TTC549 (cell line): ENCODE measurements around the gene CMTM8.
"Not testable (repeated sequence)": the region's sequence is repeated elsewhere in the genome, so short reads cannot be mapped to it uniquely, and the experiment has no call there.

Experiments used
- FAIRE-seq: peaks from 2 replicates; lab custom pipeline; 2012; peaks lifted over from hg19 to GRCh38; lab: Jason Lieb, UNC

CMTM8 gene

DNA sequence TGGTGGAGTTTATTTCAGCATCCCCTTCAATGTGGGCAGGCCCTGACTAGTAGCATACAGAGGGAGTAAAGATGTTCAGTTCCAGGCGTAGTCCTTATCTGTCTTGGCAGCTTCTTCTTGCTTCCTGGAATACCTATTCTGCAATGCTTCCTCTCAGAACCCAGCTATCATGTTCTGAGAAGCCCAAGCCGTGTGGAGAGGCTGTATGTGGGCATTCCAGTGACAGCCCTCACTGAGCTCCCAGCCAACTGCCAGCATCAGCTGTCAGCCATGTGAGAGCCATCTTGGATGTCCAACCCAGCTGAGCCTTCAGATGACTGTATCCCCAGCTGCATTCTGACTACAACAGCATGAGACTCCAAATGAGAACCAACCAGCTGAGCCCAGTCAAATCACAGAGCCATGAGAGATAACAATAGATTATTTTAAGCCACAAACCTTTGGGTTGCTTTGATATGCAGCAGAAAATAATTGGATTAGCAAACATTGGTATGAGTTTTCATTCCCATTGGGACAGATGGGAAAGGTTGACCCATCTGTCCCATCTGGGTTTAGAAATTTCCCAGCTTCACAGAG lies 144.7 kb downstream of the CMTM8 start:
- FAIRE-seq, result no peak

DNA sequence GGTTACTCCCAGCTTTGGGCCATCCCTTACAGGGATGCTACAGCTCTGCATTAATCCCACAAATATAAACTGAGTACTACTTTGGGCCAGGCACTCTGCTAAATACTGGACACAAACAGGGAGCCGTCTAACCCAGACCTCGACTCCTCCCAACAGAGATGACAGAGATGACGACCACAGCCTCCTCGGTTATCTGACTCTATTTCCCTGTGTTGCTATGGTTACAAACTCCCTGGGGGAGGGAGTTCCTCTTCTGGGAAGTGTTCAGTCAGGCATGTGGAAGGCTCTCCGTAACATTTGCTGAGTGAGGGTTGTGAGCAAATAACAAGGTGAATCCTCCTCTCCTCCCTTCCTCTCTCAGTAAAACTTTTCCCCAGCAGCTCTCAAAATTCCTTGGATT lies 146.5 kb downstream of the CMTM8 start:
- no peak for FAIRE-seq

DNA sequence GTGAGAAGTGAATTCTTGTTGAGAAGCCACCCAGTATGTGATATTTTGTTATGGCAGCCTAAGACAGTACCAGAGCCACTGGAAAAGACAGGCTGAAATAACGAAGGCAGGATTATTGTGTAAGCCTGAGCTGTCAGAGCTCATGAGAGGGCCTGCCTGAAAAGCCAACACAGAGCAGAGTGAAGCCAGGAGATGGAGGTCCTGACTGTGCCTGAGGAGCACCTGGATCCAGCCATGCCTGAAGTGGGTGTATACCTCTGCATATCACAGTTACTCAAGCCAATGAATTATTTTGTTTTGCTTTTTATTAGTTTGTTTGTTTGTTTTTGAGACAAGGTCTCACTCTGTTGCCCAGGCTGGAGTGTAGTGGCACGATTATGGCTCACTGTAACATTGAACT lies 149.0 kb downstream of the CMTM8 start:
- FAIRE-seq, result no peak

DNA sequence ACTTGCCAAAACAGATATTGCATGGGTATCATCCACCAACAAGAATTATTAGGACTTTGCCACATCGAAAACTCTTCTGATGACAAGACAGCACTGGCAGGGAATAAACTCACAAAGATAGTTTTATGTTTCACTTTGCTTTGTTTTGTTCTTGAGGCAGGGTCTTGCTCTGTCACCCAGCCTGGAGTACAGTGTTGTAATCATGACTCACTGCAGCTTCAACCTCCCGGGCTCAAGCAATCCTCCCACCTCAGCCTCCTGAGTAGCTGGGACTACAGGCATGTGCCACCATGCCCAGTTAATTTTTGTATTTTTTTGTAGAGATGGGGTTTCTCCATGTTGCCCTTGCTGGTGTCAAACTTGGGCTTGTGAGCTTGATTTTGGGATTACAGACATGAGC lies 151.1 kb downstream of the CMTM8 start:
- FAIRE-seq, result not testable (repeated sequence)

DNA sequence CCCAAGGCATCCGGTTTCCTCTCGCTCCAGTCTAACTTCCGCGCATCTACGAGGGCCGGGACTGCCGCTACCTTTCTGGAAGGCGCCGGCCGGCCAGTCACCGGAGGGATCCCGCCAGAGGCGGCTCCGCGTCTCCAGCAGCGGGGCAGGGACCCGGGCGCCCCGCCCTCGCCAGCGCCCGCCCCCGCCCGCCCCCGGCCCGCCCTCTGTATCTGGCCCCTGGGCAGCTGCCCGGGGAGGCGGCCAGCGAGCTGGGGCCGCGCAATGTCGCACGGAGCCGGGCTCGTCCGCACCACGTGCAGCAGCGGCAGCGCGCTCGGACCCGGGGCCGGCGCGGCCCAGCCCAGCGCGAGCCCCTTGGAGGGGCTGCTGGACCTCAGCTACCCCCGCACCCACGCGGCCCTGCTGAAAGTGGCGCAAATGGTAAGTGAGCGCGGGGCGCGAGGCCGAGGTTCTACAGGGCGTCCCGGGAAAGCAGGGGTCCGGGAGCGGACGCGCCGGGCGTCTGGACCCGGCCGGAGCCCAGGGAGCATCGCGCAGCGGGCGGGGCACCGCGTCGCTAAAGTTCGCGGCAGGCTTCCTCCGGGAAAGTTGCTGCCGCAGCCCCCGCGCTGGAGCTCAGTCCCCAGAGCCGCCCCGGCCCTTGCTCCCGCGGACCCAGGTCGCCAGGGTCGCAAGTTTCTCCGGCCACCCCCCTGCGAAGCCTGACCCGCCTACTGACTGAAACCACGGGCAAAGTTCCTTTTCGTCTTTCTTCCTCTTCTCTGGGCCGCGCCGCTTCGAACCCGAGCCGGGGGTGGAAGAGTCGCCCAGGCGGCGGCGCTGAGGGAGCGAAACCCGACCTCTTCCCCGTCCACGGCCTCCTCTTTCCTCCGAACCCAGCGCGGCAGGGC lies 153.4 kb downstream of the CMTM8 start, which contains the start of gene CMTM7:
Gene CMTM7 (plus strand): TSS at position 211 of the 893 bp plus-strand sequence. CDS start 54 bp downstream, at position 265.
- no peak for FAIRE-seq

DNA sequence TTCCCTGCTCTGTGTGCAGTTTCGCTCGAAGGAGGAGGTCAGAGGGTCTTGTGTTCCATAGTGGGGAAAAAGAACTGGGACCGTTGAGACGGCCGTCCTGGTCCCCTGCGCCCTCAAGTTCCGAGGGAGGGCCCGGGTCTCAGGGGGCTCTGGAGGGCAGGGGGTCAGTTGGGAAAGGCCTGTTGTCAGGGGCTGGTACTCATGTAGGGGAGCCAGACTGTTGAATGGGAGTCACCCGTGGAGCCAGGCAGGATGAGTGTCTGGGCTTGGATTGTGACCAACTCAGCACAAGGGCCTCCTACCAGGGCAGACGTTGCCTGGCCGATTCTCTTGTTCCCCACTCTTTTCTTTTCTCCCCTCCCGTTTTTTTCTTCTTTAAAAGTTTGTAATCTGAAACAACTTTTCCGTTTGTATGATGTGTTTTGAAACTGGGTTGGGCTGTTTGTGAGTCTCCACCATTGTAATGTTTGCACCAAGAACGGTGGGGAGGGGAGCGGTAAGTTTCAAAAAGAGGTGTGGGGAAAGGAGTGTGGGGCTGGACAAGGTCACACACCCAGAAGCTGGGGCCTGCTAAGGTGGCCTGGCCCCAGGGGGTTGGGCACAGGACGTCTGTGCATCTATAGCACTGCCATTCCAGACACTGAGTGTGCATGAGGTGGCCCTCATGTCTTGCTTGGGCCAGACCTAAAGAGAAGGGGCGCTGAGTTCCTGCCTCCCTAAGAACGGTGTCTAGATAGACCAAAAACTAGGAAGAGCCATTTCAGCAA lies 154.2 kb downstream of the CMTM8 start:
- FAIRE-seq, result no peak

DNA sequence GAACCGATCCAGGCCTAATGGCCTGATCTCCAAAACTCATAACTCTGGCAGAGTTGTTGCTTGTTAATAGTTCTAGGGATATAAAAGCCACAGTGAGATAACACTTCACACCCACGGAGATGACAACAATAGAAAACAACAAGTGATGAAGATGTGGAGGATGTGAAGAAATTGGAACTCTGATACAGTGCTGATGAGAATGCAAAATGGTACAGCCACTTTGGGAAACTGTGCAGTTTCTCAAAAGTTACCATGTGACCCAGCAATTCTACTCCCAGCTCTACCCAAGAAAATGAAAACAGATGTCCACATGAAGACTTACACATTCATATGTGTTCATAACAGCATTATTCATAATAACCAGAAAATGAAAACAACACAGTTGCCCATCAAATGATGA lies 157.0 kb downstream of the CMTM8 start:
- no peak for FAIRE-seq

DNA sequence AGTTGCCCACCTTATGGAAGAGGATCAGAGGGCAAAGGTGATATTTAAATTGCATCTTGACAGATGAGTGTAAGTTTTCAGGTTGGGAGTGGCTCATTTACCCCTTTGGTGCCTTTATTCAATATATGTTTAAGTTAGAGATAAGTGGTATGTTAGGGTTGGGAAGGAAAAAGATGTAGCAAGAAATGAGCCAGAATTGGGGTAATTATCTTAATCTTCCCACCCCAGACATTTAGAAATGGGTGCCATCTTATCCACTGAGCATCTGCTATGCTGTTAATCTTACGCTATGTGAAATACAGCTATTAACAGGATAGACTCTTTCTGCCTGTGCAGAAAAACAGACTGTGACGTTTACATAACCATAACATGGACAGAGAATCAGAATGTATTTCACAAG lies 159.5 kb downstream of the CMTM8 start:
- no peak for FAIRE-seq

DNA sequence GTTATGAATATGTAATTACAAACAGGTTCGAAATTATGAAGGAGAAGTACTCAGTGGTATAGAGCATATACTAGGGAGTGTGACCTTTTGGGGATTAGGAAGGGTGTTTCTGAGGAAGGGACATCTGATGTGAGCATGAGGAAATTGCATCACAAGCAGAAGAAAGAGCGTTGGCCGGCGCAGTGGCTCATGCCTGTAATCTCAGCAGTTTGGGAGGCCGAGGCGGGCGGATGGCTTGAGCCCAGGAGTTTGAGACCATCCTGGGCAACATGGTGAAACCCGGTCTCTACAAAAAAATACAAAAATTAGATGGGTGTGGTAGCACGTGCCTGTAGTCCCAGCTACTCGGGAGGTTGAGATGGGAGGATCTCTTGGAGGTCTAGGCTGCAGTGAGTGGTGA lies 160.1 kb downstream of the CMTM8 start:
- FAIRE-seq, result no peak

DNA sequence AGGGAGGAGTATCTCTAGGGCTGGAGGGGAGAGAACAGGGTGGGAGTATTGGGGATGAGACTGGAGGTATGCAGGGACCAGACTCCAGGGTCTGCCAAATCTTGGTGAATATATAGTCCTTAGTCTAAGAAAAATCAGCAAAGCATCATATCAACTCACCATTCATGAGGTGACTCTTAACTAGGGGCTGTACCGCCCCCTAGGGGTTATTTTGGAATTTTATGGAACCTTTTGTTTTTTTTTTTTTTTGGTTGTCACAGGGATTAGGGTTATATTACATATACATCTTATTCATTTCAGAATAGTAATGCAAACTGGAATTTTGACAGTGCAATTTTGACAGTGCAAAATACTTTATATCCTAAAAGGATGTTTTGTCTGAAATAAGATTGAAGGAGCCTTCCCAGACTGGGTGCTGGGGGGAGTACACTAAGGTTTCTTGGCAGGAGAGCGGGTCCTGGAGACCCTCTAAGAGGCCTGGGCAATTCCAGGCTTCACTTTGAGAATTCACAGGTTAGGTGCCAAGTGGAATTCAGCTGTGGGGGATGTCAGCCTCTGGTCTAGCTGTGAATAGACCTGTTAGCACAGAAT lies 160.6 kb downstream of the CMTM8 start:
- FAIRE-seq, result peak; percentile 81

DNA sequence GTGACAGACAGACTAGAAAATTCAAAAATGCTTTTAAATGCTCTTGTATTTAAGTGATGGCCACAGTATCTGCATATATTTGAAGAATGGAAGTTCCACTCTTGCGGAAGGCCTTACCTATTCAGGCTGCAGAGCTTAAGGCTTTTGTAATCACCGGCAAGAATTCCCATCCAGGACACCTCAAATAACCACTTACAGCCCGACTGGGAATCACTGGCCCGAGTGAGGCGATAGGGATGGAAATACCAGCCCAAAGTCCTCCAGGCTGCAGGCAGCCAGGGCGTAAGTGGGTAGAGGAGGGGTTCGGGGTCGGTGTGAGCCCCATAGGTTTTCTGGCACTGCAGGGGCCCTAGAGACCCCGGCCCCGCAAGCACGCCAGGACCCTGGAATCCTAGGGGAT lies 162.6 kb downstream of the CMTM8 start:
- no peak for FAIRE-seq

DNA sequence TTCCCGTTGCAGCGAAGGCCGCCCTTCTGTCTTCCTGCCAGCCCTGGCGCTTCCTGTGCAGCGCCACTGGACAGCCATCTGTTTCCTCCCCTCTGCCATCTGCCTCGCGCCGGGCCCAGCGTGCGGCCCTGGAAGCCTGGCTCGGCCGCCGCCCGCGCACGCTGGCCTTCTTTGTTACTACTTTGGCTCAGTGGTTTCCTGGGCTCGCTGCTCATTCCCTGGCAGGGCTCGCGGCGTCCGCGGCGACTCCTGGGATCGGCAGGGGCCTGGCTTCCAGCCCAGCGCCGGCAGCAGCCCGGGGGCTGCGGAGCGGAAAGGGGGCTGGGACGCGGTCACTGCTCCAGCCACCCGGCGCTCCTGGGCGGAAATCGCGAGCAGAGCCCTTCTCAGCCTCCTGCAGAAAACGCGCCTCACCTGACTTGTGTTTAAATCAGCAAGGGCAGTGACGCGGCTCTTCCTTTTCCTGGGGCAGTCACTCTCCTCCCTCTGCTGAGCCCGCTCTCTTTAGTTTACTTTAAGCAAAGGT lies 163.1 kb downstream of the CMTM8 start:
- no peak for FAIRE-seq

DNA sequence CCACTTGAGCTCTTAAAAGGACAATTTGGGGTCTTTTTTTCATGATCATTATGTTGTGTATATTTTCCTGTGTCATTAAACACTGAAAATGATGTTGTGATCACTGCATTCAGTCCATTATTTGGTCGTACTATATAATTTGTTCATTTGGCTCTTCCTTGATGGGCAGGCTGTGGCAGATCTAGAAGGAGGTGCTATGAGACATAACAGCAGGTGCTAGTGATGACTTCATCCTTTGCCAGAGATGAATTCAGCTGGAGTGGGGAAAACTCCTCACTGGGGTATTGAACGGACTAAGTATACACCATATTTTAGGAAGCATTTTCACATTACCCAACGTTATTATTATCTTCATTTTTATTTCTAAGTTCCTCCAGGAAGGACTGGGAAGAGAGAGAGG lies 165.2 kb downstream of the CMTM8 start:
- FAIRE-seq, result no peak

DNA sequence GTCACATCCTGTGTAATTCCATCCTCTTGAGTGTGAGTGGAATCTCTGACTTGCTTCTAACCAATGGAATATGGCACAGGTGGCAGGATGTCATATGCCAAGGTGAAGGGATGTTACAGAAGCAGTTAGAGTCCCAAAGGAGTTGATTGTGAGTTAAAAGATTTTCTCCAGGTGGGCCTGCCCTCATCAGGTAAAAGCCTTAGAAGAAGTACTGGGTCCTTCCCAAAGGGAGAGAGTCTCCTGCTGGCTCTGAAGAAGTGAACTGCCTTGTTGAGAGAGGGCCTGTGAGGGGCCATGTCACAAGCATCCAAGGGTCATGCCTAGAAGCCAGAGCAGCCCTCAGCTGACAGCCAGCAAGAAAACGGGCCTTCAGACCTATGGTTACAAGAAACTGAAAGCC lies 166.2 kb downstream of the CMTM8 start:
- FAIRE-seq, result no peak

DNA sequence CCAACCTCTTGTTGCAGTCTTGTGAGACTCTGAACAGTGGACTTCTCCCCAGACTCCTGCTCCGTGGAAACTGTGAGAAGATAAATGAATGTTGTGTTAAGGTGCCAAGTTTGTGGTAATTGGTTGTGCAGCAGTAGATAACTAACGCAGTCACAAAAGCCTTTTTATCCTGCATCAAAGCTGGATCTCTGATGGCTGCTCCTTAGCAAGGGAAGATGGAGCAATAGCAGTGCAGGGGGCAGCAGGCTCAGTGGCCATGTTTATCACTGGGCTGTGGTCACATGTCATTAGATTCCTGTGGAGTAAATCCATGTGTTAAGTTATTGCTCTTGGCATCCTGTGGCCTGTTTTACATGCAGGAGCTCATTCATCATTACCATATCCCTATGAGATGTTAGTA lies 166.7 kb downstream of the CMTM8 start:
- FAIRE-seq, result no peak

DNA sequence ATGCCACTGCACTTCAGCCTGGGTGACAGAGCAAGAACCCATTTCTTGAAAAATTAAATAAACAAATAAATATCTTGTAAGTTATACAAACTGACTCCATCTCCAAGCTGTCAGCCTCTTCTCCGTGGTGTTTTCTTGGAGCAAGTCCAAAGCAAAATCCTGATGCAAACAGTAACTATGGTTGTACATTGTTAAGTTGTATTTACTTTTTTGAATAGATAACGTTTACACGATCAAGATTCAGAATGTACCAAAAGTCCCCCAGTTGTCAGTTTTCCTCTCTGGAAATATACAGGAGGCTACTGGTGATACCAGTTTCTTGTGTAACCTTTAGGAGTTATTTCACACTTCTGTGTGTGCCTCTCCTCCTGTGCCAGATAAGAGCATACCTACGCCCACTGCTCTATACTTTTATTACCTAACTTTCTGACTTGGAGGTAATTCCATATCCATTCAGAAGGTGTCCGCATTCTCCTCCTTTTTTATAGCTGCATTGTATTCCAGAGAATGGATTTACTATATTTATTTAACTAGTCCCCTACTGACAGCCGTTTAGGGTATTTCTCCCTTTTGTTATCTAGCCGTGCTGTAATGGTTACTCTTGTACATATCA lies 167.3 kb downstream of the CMTM8 start:
- FAIRE-seq, result no peak

DNA sequence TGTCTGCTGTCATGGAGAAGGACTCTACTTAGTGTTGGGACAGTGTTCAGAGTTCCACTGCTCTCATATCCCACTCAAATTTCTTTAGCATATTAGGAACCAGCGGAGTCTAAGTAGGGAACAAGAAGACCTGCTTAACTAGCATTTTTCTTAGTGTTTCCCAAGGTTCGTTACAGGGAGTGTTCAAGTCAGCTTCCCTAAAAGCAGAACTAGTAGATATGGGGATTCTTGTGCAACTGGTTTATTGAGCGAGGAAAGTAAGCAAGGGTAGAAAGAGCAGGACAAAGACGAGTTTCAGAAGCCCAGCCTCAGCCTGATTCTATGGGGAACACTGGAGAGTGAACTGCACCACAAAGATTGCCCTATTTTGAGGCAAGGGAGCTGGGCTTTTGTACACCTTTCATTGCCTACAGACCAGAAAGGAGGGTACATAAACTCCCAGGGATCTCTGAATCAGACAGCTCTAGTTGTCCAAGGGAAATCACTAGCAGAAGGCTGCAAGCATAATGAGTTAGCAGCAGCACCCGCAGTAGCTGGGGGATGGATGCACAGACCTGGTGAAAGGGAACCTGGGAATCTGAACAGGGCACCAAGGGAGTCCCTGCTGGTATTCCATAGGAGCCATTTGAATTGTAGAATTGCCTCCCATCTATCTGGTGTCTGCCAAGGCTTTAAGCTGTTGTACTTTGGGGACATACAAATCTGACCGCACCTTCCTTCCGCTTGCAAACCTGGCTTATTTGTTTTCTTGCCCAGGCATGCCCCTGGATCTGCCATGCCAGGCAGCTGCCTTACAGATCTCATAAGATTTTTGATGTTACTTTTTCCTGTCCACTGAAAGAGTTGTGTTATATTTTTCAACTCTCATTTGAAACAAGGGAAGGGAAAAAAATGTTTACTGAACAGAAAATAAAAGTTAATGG lies 168.3 kb downstream of the CMTM8 start:
- FAIRE-seq, result no peak

DNA sequence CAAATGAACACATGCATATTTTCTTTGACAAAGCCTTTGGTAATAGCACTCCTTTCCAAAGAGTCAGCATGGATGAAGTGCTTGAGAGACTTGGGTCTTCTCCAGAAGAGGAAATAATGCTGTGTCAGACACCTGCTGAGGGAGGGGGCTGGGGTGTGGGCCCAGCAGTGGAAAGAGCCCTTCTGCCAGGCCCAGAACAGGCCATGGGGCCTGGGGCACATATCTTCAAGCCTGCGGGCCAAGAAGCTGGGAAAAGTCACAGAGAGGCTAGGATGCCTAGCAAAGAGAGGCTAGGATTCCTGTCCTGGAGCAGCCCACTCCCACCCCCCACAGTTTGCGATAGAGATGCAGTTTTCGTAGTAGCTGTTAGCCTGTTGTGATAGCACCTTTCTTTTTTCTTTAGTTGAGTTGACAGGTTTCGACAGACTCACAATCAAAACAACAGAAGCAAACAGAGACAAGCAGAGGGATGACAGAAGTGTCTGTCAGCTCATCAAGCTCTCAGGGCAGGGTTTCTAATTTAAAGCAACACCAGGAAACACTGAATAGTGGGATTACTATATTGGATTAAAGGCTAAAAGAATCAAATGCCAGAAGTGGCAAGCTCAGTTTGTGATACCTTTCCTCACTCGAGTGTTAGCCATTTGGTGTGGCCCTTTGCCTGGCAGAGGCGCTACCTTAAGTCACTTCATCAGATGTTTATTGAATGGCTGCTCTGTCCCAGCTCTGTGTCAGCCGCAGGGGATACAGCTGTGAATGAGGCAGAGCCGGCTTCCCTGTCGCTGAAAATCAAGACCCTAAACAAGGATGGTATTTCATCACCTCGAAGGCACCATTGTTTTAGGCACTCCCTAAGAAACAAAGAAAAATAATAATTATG lies 172.1 kb downstream of the CMTM8 start:
- FAIRE-seq, result no peak

DNA sequence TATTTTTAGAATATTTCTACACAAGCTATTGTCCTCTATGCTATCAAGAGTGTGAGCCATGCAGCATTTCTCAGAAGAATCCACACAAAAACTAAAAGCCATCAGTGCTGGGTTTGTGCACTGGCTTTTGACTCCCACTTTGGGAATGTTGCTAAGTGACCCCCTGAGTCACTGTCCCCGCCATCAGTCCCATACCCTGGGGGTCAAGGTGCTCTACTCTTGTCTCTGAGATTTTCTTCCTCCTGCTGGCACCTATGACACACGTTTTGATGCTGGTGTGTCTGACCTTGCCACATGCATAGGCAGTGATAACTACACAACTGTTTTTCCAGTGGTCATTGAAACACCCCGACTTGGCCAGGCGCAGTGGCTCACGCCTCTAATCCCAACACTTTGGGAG lies 173.0 kb downstream of the CMTM8 start:
- no peak for FAIRE-seq

DNA sequence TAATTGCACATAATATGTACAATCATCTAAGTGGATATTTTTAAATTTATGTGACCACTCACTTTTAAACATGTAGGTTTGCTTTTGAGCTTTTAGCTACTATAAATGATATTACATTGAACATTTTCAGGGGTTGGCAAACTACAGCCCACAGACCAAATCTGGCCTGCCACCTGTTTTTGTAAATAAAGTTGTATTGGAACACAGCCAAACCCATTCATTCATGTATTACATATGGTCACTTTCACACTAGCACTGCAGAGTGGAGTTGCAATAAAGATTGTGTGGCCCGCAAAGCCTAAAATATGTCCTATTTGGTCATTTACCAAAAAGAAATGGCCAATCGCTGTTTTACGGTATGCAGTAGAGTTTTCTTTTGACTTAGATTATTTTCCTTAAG lies 174.4 kb downstream of the CMTM8 start:
- no peak for FAIRE-seq
